ENCODE measurements around the gene NDUFV1.

NDUFV1 gene

GRCh38 chr11:67630943-67631331, 24.2 kb downstream of the NDUFV1 start:
- DNase-seq (ENCODE audit: low read depth, low spot score) = no peak
- in situ Hi-C loops (cut with HindIII; ENCODE audit: low sequenced_read_pairs) = no loop called here
- TF ChIP-seq CTCF (IDR thresholded peaks at IDR 0.05; ENCODE audit: low read depth, low read length) = no peak
- peak overlapping the region; percentile 52 for H3K4me3 ChIP-seq (ENCODE audit: low read depth, low read length)

GRCh38 chr11:67631411-67631810, 24.7 kb downstream of the NDUFV1 start:
- in situ Hi-C loops (cut with HindIII; ENCODE audit: low sequenced_read_pairs) = no loop called here
- H3K4me3 ChIP-seq (ENCODE audit: low read depth, low read length) = no peak overlapping the region

GRCh38 chr11:67631853-67632174, 25.1 kb downstream of the NDUFV1 start:
- in situ Hi-C loops (cut with HindIII; ENCODE audit: low sequenced_read_pairs) = no loop called here
- H3K4me3 ChIP-seq (ENCODE audit: low read depth, low read length) = no peak overlapping the region
- DNase-seq (ENCODE audit: low read depth, low spot score) = no peak
- no peak for TF ChIP-seq CTCF (IDR thresholded peaks at IDR 0.05; ENCODE audit: low read depth, low read length)

More at GRCh38 chr11:67631411-67631810, 24.7 kb downstream of the NDUFV1 start:
- TF ChIP-seq CTCF (IDR thresholded peaks at IDR 0.05; ENCODE audit: low read depth, low read length) = no peak
- no peak for DNase-seq (ENCODE audit: low read depth, low spot score)

- TF ChIP-seq CTCF (IDR thresholded peaks at IDR 0.05; ENCODE audit: low read depth, low read length) = no peak
- in situ Hi-C loops (cut with HindIII; ENCODE audit: low sequenced_read_pairs) = no loop called here
- no peak for DNase-seq (ENCODE audit: low read depth, low spot score)
- H3K4me3 ChIP-seq (ENCODE audit: low read depth, low read length) = no peak overlapping the region
Measured at GRCh38 chr11:67632175-67632981, 25.6 kb downstream of the NDUFV1 start.

GRCh38 chr11:67632982-67633755, 26.4 kb downstream of the NDUFV1 start:
- H3K4me3 ChIP-seq (ENCODE audit: low read depth, low read length) = no peak overlapping the region
- in situ Hi-C loops (cut with HindIII; ENCODE audit: low sequenced_read_pairs) = no loop called here
- TF ChIP-seq CTCF (IDR thresholded peaks at IDR 0.05; ENCODE audit: low read depth, low read length) = no peak
- no peak for DNase-seq (ENCODE audit: low read depth, low spot score)

- in situ Hi-C loops (cut with HindIII; ENCODE audit: low sequenced_read_pairs) = no loop called here
- TF ChIP-seq CTCF (IDR thresholded peaks at IDR 0.05; ENCODE audit: low read depth, low read length) = no peak
- H3K4me3 ChIP-seq (ENCODE audit: low read depth, low read length) = no peak overlapping the region
- DNase-seq (ENCODE audit: low read depth, low spot score) = no peak
Measured at GRCh38 chr11:67633758-67634365, 27.1 kb downstream of the NDUFV1 start.

Data from astrocyte of the spinal cord (primary cell).